Stimulated activated CD4-positive, alpha-beta T cell treated with anti-CD3 and anti-CD28 coated beads, TNF-alpha, amount 100 ng/mL, for 1 hour (primary cell): ENCODE results near the gene UBE2O.

Experiments used
- DNase-seq, 3 donors: peaks; one replicate each; pipeline ENCODE4 v3.0.0-alpha.2; 2020; ENCODE audit warnings: low read depth in 3 of 3, low spot score in 1 of 3

The UBE2O gene

DNA sequence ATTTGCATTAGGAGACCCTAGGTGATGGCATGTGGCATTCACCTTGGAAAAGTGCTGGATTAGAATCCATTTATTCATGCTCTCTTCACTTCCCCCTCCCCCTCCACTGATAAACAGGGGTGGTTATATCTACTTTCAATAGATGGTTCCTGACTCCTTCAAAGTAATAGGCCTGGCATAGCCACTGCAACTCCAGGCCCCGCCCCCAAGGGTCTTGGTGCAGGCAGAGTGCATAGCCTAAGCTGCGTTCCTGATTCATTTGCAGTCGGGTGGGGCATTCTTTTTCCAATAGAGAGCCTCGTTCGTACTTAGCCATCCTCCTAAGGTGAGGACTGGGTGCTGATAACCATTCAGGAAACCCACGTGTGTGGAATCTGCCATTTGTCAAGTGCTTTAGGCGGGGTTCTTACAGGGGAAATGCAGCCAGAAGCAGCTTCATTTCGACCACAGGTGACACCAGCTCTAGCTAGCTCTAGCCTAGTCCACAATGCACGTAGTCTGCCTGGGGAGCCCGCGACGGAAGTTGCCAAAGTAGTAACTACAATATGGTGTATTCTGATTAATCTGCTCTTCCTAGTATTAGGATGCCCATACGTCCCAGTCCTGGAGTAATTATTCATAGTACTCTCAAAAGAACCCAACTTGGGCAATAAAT is 11.1 kb downstream of the UBE2O start:
- no peak for DNase-seq

DNA sequence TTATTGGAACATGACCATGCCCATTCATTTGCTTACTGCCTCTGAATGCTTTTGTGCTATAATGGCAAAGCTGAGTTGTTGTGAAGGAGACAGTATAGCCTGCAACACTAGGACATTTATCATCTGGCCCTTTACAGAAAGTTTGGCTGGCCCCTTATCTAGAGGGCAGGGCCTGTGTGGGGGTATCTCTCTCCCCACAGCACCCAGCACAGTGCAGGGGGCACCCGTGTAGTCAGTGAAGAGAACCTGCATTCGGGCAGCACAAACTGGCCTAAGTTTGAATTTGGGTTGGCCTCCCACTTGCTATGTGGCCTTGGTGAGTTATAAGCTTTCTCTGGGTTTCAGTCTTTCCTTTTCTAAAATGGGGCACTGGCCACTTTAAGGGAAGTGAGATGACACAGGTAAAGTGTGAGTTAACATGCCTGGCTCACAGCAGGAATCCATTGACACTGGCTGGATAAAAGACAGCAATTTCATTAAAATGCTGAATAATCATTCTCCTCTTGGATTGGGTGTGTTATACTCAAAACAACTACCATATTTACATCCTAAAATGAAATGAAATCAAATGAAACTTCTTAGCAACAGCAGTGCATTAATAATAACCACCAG is 12.1 kb downstream of the UBE2O start:
- DNase-seq, result no peak

DNA sequence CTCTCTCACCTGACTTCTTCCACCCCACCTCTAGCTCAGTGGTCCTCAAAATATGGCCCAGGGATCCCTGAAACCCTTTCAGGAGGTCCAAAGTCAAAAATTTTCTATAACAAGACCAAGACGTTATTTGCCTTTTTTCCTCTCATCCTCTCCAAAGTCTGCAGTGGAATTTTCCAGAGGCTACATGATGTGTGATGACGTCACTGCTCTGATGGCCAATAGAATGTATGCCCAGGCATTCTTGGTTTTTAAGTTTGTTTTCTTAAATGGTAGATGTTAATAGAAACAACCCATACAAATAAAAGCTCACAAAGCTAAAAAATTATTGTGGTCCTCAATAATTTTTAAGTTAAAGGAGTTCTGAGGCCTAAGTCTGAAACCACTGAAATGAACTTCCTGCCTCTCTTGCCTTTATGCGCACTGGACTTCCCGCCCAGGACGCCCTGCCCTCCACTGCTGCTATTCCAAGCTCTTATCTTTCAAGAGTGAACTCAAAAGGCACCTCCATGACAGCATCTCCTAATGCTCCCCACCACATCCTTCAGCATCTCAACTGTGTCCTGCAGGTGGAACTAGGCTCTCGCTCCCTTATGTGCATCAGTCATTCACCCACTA is 13.5 kb downstream of the UBE2O start:
- no peak for DNase-seq

DNA sequence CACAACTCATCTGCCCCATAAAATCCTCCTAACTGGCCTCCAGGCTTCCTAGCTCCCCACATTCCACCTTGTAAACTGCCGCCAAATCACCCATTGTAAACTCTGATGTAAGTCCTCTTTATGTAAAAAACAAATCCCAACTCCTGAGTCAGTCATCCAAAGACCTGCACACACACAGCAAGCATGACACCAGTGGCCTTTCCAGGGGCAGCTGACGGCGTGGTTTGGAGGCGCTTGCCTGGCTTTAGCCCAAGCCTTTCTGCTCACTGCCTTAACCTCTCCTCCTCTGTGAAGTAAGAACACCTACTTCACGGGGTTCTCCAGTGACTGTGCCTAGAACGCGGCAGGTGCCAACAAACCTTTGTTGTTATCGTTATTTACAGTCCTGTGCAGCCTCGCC is 14.0 kb downstream of the UBE2O start:
- no peak for DNase-seq

DNA sequence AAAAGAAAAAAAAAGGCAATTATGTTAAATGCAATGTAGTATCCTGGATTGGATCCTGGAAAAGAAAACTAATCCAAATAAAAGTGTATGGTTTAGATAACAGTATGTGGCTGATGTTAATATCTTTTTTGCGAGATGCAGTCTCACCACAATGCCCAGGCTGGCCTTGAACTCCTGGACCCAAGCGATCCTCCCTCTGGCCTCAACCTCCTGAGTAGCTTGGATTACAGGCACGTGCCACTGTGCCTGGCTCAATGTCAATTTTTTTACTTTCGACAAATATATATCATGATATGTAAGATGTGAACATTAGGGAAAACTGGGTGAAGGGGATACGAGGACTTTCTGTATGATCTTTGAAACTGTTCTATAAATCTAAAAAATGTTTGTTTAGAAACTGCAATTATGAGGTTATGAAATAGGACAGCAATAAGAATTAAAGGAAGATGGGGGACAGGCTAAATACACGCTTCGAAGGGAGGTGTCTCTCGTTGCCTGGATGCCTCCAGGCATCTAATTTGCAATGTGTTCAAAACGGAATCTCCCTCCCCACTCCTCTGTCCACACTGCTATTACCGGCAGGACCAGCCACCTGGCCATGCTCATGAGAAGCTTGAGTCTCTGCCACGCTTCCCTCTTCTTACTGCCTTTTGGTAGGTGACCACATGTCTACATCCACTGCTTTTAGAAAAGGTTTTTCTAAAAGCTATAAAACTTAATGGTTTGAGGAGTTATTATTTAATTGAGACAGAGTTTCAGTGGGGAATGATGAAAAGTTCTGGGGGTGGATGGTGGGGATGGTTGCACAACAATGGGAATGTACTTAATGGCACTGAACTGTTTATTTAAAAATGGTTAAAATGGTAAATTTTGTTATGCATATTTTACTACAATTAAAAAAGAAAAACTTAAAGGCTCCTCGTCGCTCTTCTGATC is 15.2 kb downstream of the UBE2O start:
- DNase-seq, result no peak

DNA sequence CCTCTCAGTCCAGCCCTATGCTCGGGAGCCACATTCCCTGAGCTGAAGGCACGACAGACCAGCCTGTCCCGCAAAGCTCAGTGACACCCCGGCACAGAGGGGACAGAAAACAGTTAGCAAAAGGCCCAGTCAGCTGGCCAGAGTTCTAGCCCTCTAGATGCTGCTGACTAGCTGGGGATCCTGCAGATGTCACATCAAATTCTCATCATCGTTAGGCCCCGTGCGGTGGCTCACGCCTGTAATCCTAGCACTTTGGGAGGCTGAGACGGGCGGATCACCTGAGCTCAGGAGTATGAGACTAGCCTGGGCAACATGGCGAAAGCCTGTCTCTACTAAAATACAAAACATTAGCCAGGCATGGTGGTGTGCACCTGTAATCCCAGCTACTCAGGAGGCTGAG is 17.2 kb downstream of the UBE2O start:
- DNase-seq, result no peak

DNA sequence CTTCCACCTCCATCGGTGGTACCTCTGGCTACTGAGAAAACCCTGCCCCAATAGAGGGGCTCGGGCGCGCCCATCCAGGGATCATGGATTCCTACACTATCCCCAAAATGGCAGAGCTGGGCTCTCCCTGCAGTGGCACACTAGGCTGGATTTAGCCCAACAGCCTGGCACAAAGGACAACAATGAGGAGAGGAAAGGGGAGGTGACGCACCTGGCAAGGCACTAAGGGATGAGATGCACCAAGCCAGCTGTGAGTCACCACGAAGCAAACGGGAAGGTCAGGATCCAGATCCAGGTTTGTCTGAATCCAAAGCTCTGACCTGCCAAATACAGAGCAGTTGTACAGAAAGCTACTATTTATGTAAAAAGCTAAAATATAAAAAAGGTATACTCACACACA is 18.1 kb downstream of the UBE2O start:
- DNase-seq, result no peak

DNA sequence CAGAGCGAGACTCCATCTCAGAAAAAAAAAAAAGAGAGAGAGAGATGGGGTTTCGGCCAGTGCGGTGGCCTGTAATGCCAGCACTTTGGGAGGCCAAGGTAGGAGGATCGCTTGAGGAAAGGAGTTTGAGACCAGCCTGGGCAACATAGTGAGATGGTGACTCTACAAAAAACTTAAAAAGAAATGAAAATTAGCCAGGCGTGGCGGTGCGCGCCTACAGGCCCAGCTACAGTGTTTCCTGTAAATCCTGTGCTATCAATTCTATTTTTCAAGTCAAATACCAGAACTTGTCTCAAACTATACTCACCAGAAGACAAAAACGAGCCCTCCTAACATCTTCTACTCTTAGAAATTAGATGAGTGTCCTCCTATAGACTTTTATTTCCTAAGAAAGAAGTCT is 19.3 kb downstream of the UBE2O start:
- no peak for DNase-seq

DNA sequence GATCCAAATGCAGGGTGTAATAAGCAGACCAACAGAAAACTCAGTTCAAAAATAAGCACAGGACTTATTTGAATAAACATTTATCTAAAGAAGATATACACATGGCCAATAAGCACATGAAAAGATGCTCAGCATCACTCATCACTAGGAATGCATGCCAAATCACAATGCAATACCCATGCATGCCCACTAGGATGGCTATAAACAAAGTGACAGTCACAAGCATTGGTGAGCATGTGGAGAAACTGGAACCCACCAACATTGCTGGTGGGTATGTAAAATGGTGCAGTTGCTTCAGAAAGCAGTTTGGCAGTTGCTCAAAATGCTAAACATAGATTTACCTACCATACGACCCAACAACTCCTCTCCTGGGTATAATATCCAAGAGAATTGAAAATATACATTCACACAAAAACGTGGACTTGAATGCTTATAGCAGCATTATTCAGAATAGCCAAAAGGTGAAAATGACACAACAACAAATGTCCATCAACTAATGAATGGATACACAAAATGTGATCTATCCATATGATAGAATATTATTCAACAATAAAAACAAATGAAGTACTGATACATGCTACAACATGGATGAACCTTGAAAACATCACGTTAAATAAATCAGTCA is 20.1 kb downstream of the UBE2O start:
- no peak for DNase-seq

DNA sequence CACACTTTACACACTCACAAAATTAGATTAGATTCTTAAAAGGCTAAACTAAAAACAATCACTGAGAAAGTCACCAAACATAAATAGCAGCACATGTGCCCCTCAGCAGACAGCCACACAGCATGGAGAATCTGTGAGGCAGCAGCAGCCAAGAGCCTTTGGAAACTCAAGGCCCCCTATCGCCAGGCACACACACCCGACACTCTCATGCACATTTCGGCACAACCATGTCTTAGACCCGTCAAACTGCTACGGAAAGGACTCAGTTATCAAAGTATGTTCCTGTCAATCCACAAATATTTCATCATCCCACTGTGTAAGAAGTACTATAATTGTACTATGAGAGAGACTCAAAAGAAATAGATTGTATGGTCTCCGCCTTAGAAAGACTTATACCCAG is 20.9 kb downstream of the UBE2O start:
- DNase-seq, result no peak

DNA sequence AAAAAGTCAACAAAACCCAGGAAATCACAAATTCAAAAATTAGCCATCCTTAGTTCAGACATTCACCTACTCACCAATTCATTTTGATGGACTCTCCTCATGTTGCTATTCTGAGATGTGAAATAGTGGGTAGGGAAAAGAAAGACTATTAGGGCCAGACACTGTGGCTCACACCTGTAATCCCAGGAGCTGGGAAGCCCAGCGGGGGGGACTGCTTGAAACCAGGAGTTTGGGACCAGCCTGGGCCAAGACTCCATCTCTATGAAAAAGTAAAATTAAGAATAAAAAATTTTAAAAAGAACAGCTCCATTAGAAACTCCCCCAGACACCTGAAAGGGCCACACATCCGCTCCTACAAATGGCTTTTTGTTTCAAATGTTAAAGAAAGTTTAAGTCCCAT is 21.4 kb downstream of the UBE2O start:
- DNase-seq, result no peak

DNA sequence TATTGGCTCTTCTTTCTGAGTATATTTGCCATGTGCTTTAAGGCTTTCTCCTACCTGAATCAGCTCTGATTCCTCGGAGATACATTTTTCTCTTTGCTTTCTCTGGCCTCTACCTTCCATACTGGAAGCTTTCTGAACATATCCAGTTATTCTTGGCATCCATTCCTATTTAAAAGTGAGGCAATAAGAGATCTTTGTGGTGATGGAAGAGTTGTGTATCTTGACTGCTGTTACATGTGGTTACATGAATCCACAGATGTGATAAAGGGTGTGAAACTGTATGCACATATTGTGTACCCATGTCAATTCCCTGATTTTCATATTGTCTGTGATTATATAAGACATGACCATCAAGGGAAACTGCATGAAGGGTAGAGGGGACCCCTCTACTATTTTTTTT is 24.4 kb downstream of the UBE2O start:
- no peak for DNase-seq

DNA sequence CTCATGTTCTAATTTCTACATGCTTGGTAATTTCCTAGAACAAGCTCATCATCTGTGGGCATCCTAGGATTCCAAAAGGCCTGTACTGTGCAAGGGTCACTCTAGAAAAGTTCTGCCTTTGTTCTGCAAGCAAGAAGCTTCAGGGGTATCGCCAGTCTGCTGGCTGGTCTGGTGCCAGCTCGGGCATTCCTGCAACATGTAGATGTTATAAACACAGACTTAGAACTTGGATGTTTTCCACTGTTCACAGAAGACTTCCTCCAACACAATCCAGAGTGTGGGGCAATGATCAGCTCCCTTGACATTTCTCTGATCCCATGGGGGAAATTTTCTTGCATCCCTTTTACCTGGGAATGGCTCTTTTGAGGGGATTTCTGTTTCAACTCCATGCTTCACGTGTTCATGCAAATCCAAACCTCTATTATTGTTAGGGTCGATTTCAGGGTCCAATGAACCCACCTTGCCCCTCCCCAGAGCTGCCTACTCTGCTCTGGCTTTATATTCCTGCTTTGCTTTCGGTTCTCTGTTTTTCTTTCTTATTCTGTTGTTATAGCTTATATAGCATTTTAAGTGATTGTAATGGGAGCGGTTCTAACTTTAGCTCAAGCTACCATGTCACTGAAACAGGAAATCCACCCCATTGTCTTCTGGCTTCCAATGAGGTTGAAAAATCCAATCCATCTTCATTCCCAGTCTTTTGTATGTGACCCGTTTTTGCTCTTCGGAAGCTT is 25.3 kb downstream of the UBE2O start:
- DNase-seq, result no peak

DNA sequence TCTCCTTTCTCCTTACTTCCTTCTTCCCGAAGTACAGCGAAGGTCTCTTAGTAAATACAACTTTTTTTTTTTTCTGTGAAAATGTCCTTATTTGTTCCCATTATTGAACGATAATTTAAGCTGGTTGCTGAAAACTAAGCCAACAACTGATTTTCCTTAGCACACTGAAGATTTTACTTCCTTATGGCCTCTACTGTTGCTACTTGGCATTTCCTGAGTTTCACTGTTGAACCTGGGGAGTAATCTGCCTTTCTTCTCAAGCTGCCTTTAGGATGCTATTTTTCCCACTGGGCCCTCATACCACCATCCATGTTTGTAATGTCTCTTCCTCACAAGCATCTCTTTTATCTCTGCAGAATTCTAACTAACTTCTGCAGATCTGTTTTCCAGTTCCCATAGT is 26.1 kb downstream of the UBE2O start:
- DNase-seq, result no peak

DNA sequence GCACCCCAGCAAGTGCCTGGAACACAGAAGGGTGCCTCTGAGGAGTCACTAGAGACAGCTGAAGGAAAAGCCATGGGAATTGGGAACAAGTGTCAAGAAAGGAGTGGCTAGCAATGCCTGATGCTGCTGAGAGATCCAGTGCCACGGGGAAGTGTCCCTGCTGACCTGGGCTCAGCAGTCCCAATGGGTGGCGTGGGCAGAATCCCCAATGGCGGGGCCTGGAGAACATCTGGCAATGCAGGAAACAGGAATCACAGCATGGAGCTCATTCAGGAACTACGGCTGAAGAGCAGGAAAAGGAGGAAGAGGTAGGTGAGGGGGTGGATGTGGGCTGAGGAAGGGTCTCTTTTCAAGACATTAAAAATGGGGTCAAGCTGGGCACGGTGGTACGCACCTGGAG is 30.1 kb downstream of the UBE2O start:
- no peak for DNase-seq

DNA sequence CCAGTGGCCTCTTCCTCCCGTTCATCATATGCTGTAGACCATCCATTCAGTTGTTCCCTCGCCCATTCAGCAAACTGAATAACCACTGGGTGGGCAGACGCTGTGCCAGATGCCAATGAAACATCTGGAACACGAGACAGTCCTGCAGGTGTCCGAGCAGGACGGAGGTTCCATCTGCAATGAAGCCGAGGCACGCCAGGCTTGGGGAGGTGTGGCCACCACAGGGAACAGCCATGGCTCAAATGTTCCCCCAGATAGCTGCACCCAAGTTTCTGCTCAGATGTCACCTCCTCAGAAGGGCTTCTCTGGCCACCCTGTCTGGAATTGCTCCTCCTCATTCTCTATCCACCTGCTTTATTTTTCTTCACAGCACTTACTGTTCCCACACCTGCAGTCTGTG is 30.5 kb downstream of the UBE2O start:
- DNase-seq, result no peak

DNA sequence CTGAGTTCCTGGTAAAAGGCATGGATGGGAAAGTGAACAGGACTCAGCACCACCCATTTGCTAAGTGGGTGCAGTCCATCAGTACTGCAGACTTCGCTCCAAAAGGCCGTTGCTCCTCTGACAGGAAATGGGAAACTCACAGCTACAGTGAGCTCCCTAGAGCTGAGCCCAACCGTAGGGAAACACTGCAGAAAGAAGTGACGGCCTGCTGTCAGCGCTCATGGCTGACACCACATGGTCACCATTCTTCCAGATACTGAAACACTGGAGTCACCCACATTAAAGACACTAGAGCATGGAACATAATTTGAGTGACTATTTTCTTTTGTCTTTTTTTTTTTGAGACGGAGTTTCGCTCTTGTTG is 31.9 kb downstream of the UBE2O start:
- DNase-seq, result no peak

DNA sequence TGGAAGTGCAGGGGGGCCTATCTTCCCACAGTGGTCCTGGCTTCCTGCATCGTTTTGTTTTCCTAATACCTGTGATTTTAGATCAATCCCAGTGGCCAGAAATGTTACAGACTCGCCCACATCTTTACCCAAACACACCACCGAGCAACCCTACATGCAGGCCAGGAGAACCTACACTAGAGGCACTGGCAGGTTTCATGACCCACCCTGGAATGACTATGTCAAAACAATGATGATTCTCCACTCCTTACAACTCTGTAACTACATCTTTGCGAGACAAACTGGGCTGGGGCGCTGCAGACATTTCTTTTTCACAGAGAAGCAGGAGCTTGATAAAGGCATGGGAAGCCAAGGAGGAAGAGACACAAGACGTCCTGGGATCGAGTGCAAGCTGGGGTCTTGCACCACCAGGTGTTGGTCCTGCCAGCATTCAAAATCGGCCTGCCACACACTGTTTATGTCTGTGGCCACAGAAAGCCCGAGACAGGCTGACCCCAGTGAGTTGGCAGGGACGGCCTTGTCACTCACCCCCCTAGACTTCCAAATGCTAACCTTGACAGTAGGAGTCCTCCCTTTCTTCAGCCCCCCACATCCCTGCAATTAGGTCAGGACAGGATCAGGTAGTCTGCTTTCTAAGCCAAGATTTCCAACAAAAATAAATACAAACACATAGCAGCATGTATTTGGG is 32.5 kb downstream of the UBE2O start:
- no peak for DNase-seq

DNA sequence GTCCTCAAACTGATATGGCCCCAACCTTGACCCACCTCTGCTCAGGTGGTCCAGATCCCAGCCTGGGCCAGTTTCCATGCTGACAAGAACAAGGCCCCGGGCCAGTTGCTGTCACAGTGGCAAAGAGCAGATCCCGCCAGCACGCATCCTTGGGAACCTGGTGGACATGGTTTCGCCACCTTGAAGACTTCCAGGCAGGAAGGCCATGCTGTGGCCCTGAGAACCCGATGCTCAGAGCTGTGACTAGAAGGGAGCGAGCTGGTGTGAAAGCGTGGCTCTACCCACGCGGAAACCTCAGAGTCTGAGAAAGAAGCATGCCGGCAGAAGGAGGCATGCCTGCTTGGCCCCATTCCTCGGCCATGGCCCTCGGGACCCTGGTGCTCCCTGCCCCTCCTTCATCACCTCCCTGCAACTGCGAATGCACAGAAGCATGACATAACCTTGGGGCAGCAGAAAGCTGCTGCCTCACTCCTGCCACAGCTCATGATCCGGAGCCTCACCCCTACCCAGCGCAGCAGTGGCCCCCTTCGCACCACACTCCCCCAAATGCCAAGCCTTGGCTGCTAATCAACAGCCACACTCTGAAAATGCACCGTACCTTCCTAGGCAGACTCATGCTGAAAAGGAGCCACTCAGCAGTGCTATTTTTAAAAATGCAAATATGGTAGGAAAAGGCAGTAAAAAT is 33.2 kb downstream of the UBE2O start:
- DNase-seq, result no peak
